HG02610 (cell line): ENCODE data around the gene AGBL3.

Experiments
- ATAC-seq: cut with Tn5 transposase; IDR thresholded peaks from one replicate; pipeline ENCODE4 v1.9.1; 2021; ENCODE audit warnings: mild to moderate bottlenecking, moderate library complexity; ENCODE audit not compliant: unreplicated experiment

The AGBL3 gene

DNA sequence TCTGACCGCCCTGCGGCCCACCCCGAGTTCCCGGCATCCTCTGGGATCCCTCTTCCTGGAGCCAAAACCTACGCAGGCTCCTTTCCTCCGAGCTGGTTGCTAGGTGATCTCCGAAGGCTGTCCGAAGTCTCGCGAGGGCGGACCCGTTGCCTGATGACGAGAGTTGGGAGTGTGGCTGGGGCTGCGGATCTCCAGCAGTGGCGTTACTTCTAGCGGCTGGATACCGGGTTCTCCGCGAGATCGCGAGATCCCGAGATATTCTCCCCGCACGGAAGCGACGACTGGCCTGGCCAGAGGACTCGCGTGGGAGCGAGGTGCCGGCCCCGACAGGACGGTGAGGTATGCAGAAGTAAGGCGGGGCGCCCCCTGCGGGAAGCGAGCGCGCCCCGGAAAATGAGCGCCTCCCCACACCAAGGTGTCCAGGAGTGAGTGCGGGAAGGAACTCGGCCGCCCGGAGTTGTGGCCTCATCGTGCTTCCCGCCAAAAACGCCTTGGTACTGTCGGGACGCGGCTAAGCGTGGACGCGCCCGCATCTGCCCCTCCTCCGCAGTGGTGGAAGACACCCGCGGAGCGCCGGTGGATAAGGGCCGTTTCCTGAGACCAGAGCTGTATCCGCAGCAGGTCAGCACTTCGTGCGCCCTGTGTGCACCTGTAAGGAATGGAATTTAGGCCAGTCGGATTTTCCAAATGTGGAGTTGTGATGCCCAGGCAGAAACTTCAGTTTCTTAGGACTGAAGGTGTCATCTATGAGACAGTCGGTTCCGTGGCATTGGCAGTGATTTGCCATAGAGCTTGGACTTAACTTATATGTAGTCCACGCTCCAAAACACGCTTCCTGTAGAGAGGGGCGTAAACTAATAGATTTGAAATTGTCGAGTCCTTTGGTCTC, at the start of gene AGBL3:
Gene AGBL3, plus strand, starts transcription at position 146 of the 889 bp plus-strand sequence. CDS start 1,426 bp downstream, outside the sequence.
- peak; percentile 93 for ATAC-seq

DNA sequence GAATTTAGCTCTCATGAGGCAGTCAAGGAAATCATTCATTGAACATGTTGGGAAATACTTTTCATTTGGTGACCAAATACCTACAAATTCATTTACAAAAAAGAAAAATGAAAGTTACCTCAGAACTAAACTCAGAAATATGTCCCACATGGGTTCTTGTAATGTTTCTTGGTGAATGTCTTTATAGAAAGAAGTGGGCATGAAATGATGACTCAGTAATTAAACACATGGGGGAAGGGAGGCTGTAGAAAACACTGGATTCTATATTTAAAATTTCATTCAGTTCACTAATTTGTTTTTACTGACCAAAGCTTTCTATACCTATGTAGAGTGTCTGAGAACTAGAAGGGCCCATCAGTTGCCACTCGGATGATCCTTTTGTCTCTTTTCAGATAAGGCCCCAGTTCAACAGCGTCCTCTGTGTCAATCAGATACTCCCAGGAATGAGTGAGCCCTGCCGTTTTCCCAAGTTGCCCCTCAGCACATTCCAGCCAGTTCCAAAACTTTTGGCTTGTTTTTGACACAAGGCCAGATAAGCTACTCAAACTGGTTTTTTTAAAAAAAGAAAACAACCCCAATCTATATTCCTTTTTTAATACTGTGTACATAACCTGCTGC, 49.3 kb upstream of the AGBL3 start:
- ATAC-seq, result no peak

DNA sequence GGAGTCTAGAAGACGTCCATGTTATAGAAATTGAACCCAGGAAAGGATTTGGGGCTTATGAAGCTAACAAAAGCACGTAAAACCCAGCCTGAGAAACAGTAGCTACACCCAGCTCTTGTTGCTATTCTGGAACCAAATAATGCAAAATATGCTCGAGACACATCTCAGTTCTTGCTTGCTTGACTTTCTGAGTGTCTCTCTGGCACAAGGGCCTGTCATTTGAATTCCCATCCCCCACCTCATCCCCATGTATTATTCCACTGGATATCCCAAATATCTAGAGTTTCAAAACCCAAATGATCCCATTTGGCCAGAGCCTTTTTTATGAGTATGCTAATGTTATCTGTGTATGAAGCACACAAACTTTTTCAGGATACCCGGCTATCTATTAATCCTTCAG, 48.2 kb upstream of the AGBL3 start:
- no peak for ATAC-seq

DNA sequence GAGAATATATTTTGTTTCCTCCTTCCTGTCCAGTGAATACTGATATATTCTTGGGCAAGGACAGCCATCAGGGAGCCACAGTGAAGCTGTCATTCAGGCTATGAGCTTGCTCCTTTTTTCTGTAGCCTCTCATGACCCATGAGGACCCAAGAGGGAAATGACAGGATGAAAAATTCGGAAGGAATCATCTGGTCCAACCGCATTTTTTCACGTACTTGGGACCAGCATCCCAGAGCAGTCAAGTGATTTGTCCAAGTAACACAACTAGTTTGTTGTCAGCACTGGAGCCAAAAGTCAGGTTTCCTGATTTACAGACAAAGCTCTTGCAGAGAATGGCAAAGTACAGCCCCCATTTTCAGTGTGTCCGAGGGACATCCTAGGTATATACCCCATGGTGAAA, 47.2 kb upstream of the AGBL3 start:
- no peak for ATAC-seq

DNA sequence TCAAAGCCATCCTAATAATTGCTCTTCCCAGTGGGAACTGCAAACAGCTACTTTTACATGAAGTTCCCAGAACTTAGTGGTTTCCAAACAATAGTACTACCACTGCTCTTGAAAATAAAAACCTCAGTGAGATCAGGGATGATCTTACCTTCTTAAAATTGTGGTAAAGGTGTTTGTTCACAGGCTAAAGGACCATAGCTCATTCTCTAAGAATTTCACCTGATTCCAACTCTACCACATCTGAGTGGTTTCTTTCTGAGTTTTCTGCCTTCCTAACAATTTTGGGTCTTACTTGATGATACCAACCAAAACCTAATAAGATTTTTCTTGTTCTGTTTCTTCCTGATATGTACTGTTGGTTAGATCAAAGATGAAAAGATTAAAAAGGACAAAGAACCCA, 45.6 kb upstream of the AGBL3 start:
- ATAC-seq, result no peak

DNA sequence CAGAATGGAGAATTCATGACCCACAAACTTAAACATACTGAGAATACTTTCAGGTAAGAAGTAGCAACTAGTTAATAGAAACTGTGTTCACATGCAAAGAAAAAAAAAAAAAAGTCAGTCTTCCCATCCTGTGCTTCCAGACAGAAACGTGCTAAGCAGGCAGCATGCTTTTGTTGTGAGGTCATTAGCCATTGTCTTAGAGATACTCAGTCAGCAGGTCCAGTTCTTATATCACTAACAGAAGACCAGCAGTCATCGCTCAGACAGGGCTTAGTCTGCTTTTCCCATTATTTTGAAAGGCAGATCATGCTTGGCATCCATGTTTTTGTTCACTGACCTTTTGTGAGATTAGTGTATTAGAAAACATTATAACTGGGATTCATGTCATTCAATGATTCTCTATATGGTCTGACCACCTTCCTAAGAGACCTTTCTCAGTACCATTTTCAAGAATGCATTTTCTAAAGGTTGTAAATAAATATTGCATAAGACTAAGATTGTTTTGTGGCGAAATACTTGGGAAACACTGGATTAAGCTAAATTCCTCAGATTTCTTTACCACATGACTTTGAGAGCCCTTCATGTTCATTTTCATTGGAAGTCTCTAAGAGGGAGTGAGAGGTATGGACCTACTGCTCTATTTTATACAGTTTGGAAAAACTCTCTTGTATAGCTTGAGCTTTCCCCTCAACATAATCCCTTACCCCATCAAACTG, 45.0 kb upstream of the AGBL3 start:
- no peak for ATAC-seq

DNA sequence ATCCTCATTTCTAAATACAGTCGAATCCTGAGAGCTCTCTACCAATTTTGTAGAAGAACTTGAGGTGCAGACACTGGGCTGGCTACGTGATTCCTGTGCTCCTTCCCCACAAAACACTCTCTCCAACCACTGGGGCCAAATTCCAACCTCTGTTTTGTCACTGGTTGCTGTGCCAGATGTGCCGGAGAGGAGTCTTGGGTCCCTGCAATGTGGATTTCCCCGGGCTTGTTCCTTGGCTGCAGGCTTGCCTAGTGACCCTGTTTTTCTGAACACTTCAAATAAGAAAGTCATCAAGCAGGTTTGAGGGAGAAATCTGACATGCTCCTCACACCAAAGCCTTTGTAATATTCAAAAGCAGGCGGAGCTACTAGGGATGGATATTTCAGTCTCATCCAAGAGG, 44.4 kb upstream of the AGBL3 start:
- no peak for ATAC-seq

DNA sequence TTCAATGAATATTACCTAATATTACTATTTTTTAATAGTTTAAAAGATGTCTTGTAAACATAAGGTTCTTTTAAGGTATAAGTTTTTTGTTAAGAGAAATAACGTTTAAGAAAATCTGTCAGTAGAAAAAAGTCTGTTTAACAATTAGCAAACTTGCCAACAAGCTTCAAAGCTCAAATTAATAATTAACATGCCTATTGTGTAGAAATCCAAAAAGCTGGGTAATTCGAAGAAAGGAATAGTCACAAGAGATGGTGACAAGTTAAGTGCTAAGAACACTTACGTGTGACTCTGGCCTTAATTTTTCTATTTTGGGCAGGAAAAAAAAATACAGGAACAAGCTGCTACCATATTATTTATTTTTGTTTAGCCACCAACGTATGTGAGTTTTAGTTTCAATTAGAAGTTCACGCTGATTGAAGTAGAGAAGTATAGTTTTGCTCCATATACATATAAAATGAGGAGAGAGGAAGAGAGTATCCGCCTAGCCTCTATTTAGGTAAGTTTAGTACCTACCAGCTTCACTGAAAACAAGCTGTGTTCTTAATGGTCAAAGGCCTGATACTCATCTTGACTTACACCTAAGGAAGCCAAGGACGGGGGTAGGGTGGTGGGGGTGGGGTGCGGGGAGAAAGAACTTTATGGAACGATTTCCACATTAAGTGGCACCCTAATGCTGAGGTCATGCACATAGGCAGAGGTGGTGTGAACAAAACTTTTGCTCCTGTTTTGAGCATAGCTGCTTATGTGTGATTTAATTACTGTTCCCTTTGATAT, 43.4 kb upstream of the AGBL3 start:
- no peak for ATAC-seq

DNA sequence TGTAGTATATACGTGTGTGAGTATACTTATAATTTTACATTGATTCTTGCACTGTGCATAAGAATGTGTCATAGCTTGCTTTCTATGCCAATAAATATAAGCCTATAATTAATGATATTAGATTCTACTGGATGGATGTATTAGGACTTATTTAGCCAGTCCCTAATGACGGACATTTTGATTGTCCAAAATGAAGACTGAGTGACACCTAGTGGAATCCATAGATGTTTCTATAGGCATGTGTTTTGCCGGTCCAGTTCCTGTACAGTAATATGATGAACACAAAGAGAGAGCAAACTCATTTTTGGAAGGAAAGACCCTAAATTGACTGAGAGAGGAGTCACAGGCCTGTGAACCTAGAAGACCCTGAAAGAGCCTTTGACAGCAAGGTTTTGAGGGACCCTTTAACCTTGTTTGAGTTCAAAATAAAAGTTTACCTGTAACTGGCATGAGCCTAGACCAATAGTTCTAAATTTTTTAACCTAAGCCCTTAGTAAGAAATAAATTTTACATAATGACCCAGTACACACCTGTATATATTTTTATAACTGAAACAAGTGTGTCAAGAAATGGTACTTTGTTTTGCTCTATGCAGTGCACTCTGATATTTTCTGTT, 42.4 kb upstream of the AGBL3 start:
- ATAC-seq, result peak; percentile 60

DNA sequence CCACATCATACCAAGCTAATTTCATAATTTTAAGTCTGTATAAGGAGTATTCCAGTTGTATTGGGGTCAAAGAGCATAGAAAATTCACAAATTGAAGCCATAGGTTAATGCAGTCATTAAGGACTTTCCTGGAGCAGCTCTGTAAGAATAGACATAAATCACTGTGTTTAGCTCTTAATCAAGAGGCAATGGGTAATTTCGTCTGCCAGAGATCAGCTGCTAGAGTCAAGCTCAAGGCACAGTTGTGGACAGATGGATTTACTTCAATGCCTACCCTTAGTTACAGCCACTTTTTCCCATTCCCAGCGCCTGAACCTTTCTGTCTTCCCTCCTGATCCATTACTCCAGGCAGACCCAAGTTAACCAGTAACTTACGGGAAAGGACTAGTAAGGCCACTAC, 40.6 kb upstream of the AGBL3 start:
- no peak for ATAC-seq

DNA sequence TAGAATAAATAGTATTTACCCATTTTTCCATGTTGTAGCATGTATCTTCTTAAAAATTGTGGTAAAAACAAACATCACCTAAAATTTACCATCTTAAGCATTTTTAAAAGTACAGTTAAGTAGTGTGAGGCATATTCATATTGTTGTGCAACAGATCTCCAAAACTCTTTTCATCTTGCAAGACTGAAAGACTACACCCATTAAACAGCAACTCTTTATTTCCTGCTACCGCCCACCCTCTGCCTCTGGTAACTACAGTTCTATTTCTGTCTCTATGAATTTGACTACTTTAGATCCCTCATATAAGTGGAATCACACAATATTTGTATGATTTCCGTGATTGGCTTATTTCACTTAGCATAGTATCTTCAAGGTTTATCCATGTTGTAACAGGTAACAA, 40.0 kb upstream of the AGBL3 start:
- ATAC-seq, result no peak

DNA sequence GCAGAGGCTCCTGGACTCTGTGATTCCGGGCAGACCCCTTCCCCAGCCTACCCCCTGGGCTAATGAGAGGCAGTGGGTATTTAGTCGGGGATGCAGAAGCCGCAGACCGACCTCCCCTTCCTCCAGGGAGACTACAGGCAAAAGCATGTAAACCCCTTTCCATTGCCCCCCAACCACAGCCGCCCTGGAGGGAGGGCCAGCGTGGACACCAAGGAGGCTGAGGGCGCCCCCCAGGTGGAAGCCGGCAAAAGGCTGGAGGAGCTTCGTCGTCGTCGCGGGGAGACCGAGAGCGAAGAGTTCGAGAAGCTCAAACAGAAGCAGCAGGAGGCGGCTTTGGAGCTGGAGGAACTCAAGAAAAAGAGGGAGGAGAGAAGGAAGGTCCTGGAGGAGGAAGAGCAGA, 39.0 kb upstream of the AGBL3 start:
- no peak for ATAC-seq

DNA sequence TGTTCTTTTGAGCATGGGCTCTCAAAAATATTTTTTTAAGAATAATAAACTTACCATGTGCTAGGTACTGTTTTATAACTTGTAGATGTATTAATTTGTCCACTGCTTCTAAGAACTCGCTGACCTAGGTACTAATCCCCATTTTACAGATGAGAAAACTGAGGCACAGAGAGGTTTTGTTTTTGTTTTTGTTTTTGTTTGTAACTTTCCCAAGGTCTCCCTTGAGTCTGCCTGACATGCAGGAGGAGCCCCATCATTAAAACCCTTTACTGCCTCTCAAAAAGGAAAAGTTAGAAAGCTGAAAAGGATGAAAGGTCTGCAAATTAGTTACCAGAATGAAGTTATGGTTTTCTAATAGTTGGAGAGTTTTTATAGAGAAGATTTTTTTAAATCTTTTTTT, 38.5 kb upstream of the AGBL3 start:
- ATAC-seq, result no peak

DNA sequence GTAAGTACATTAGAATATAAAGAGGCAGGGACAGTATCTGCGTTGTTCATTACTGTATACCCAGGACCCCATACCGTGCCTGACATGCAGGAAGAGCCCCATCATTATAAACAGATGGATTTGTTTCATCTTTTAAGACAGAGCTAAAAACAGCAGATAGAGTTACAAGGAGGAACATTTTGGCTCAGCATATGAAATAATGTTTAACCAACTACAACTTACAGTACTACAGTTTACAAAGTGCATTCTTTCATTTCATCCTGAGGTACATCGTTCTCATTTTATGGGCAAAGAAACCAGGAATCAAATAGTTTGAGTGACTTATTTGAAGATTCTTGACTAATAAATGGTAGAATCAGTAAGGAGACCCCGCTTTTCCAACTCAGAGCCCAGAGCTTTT, 38.1 kb upstream of the AGBL3 start:
- no peak for ATAC-seq

DNA sequence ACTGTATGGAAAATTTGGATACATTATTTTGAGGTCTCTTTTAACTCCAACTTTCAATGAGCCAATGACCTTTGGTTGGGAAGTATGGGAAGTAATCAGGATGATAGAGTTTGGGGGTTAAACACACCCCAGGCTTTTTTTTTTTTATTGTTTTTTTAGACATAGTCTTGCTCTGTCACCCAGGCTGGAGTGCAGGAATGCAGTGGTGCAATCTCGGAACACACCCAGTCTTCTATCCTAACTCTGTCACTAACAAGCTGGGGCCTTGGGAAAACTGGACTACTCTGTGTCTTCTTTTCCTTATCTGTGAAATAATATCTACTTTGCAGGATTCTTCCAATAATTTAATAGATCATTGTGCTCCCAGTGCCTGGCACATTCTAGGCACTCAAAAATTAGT, 37.6 kb upstream of the AGBL3 start:
- no peak for ATAC-seq

DNA sequence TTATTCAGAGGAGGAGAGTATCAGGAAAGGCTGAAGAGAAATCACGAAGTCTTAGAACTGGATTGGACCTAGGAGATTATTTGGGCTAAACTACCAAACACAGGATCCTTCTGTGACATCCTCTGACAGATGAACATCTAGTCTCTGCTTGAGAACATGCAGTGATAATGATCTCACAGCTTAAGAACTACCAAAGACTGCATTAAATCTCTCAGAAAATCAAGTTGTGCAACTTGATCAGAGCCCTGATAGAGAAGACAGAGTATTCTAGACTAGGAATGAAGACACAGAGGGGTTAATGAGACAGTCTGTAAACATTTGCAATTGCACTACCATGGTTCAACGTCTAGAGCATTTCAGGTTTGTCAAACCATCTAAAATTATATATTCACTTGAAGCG, 37.1 kb upstream of the AGBL3 start:
- no peak for ATAC-seq

DNA sequence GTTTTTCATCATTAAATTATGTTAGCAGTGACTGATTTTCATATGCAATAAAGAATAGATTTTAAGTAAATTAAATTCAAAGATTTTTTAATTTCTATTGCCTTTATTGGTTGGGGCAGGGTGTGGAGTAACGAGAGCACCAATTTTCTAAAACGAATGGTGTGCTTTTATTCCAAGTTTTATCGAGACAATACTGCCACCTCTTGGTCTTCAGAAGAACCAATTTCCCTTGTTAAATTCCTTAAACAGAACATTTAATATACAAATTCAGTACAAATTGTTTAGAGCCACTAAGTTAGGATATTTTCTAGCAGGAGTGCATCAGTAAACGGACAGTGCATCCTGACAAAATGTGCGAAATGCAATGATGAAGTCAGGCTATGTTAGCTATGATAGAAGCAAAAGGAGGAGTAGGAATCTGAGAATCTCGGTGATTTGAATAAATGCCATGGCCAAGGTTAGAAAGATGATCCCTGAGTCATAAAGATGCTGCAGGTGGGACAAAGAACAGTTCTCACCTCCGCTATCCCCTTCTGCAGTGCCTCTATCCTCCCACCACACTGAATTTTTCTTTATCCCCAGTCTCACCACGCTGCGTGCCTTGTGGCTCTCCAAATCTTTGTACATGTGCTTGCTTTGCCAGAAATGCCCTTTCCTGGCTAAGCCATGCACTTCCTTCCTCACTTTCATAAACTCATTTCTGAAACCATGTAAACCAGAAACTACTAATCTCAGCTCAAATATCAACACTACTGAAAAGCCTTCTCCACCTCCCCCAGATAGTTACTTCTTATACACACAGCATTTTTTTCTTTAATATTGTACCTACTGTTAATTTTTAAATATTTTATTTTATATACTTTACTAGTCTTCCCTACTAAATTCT, 31.9 kb upstream of the AGBL3 start:
- no peak for ATAC-seq

DNA sequence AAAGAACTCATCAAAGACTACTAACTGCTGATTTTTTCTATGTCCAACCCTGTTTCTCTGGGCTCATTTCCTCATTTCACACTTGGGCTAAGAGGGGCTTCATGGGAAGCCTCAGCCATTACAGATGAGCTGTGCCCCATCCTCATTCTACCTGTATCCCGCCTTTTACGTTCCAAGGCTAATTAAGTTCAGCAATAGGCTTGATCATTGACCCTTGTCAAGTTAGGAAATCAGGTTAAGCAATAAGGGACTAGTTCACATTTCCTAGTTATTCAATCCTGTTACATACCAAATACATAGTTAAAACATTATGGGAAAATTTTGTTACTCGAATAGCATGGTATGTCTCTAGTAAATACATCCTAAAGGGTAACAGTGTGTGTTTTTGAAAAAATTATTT, 29.3 kb upstream of the AGBL3 start:
- ATAC-seq, result no peak

DNA sequence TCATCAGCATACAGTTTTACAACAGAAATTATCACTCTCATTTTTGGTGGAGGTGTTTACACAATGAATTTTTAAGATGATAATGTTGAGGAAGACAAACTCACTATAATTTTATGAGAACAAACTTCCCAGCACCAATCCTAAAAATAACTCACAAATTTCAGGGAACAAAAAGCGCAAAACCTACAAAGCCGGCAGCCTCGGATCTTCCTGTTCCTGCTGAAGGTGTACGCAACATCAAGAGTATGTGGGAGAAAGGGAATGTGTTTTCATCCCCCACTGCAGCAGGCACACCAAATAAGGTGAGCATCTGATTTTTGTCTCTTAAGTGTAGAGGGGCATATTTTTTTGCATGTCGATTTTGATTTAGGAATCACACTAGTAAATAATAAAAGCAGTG, 26.5 kb upstream of the AGBL3 start:
- no peak for ATAC-seq
